HepG2 (cell line): ENCODE data around the gene PC. TPM values are rescaled to one million over a fixed set of nuclear protein-coding genes. Genes with fewer than 3 reads are reported as not detected.

Source experiments
- ATAC-seq: fragments of 200-7000 bp; cut with Tn5 transposase; 3 replicates; pipeline ENCODE4 v1.9.1; 2020; ENCODE audit warnings: mild to moderate bottlenecking, moderate library complexity
- BruUV-seq: library from RNA; stranded (reverse); fragments of 400-500 nt; replicated peaks from 2 replicates; lab custom pipeline; 2021; lab: Mats Ljungman, UMichigan
- CTCF ChIA-PET: fragments of 300-600 bp; formaldehyde crosslinking; extraction: SDS; loops from one replicate; lab custom pipeline; 2021; ENCODE audit warnings: low total read pairs, inconsistent platforms, low intra/inter-chr PET ratio; lab: Yijun Ruan, JAX
- POLR2A ChIA-PET: fragments of 350-600 bp; sonication (Branson Sonifier 250); formaldehyde crosslinking; loops from one replicate; lab custom pipeline; 2020; ENCODE audit warnings: antibody characterized with exemption, inconsistent platforms; lab: Yijun Ruan, JAX
- DNase-seq: peaks from one replicate; pipeline ENCODE4 v3.0.0-alpha.2; 2015; ENCODE audit warnings: low spot score
- FAIRE-seq: peaks from 3 replicates; lab custom pipeline; 2011; peaks lifted over from hg19 to GRCh38; lab: Jason Lieb, UNC
- H2AFZ ChIP-seq: one replicate; pipeline ENCODE4 v1.6.1; 2011; ENCODE audit warnings: low read length, inconsistent platforms
- H3K27ac ChIP-seq: fragments of 300-600 bp; 3 replicates; pipeline ENCODE4 v1.8.0; 2011; ENCODE audit warnings: mixed run types, mild to moderate bottlenecking, mixed read lengths, low read length, inconsistent platforms; ENCODE audit not compliant: insufficient read depth; ENCODE audit errors: extremely low read length
- H3K27me3 ChIP-seq, 2 experiments: fragments of 200-600 bp in 1 of 2; 2 replicates in 1 of 2; 3 replicates in 1 of 2; pipeline versions ENCODE4 v1.6.0 to v1.8.0; 2011; ENCODE audit warnings: low read length in 2 of 2, mild to moderate bottlenecking in 2 of 2, moderate library complexity in 2 of 2, inconsistent platforms in 1 of 2; ENCODE audit not compliant: insufficient read depth in 2 of 2, control insufficient read depth in 1 of 2
- H3K36me3 ChIP-seq, 2 experiments: fragments of 200-600 bp in 1 of 2; replicated peaks in 1 of 2; 2 replicates in 1 of 2; 3 replicates in 1 of 2; pipeline versions ENCODE4 v1.5.1 to v1.8.0; 2011; ENCODE audit warnings: low read length in 2 of 2, inconsistent platforms in 1 of 2; ENCODE audit not compliant: insufficient read depth in 2 of 2, control insufficient read depth in 1 of 2
- H3K4me1 ChIP-seq: 2 replicates; pipeline ENCODE4 v1.5.1; 2012; ENCODE audit warnings: low read length, inconsistent platforms; ENCODE audit not compliant: insufficient read depth
- H3K4me2 ChIP-seq: 2 replicates; pipeline ENCODE4 v1.6.0; 2011; ENCODE audit warnings: low read depth, low read length, inconsistent platforms
- H3K4me3 ChIP-seq, 3 experiments: fragments of 200-600 bp in 1 of 3; sonication (generic), shearing (Covaris generic) in 1 of 3; replicated peaks in 1 of 3; 2 replicates each; pipeline ENCODE4 v1.5.1; 2011 to 2016; ENCODE audit warnings: low read length in 3 of 3, inconsistent platforms in 2 of 3, low read depth in 2 of 3, mild to moderate bottlenecking in 2 of 3, control low read depth in 1 of 3, mixed read lengths in 1 of 3; ENCODE audit not compliant: insufficient read depth in 1 of 3
- H3K79me2 ChIP-seq: one replicate; pipeline ENCODE4 v1.6.1; 2011; ENCODE audit warnings: low read length, inconsistent platforms; ENCODE audit not compliant: insufficient read depth
- H3K9ac ChIP-seq: 2 replicates; pipeline ENCODE4 v1.6.0; 2011; ENCODE audit warnings: mild to moderate bottlenecking, low read depth, low read length, inconsistent platforms; ENCODE audit not compliant: insufficient read depth
- H3K9me3 ChIP-seq: 2 replicates; pipeline ENCODE4 v1.5.1; 2012; ENCODE audit warnings: mild to moderate bottlenecking, low read length
- H4K20me1 ChIP-seq: 2 replicates; pipeline ENCODE4 v1.6.0; 2011; ENCODE audit warnings: inconsistent platforms, mild to moderate bottlenecking, low read length, moderate library complexity; ENCODE audit not compliant: insufficient read depth
- DNMT1 ChIP-seq: sonication (generic); formaldehyde crosslinking; IDR thresholded peaks from 2 replicates; pipeline ENCODE4 v1.5.1; 2020; ENCODE audit warnings: mild to moderate bottlenecking, missing genetic modification reagents
- GABPB1 ChIP-seq: IDR thresholded peaks from 2 replicates; pipeline ENCODE4 v1.6.1; 2016; ENCODE audit warnings: mild to moderate bottlenecking, missing genetic modification reagents, moderate library complexity, missing compliant biosample characterization
- GATAD2A ChIP-seq: IDR thresholded peaks from 2 replicates; pipeline ENCODE4 v1.6.1; 2016
- MAX ChIP-seq: IDR thresholded peaks from 2 replicates; pipeline ENCODE4 v1.6.1; 2012; ENCODE audit warnings: inconsistent platforms
- MXI1 ChIP-seq: IDR thresholded peaks from 3 replicates; pipeline ENCODE4 v1.6.1; 2012; ENCODE audit warnings: low read depth, low read length, inconsistent platforms, borderline replicate concordance
- RAD21 ChIP-seq: fragments of 450-650 bp; formaldehyde crosslinking; IDR thresholded peaks from 2 replicates; pipeline ENCODE4 v1.5.0; 2020; ENCODE audit warnings: mild to moderate bottlenecking
- SALL2 ChIP-seq: sonication (generic); formaldehyde crosslinking; IDR thresholded peaks from 2 replicates; pipeline ENCODE4 v1.8.1; 2023; ENCODE audit warnings: mild to moderate bottlenecking, missing genetic modification reagents, inconsistent platforms
- SMC3 ChIP-seq: IDR thresholded peaks from 2 replicates; pipeline ENCODE4 v1.6.1; 2011; ENCODE audit warnings: low read length, improper control_type of control experiment
- SYNCRIP ChIP-seq: fragments of 200-400 bp; formaldehyde crosslinking; IDR thresholded peaks from 2 replicates; pipeline ENCODE4 v1.6.1; 2018; ENCODE audit warnings: mild to moderate bottlenecking, low read depth, low read length; ENCODE audit not compliant: insufficient read depth
- TEAD3 ChIP-seq: optimal IDR thresholded peaks from 2 replicates; pipeline ENCODE3; 2016; ENCODE audit warnings: borderline replicate concordance
- XRCC5 ChIP-seq: fragments of 200-400 bp; formaldehyde crosslinking; optimal IDR thresholded peaks from 2 replicates; pipeline ENCODE3; 2017; ENCODE audit warnings: mild to moderate bottlenecking, low read length
- ZBTB33 ChIP-seq: sonication (generic); formaldehyde crosslinking; IDR thresholded peaks from 2 replicates; pipeline ENCODE4 v1.4.0; 2020; ENCODE audit warnings: missing genetic modification reagents
- WGBS: methylation state at CpG from one replicate; pipeline ENCODE4 v1.1.6; 2017; ENCODE audit warnings: low lambda C conversion rate; 5-methylcytosine and 5-hydroxymethylcytosine counted together
- in situ Hi-C: cut with HindIII; loops from 2 replicates; pipeline ENCODE4 v1.10.0; 2017; ENCODE audit warnings: low pct_unique_long_range_greater_than_20kb; ENCODE audit not compliant: extremely low pct_ligation_motif_present
- intact Hi-C: fragments of 100-400 bp; cut with micrococcal nuclease; formaldehyde crosslinking; loops from one replicate; pipeline ENCODE4 v1.10.0; 2022; ENCODE audit not compliant: unreplicated experiment
- polyA plus RNA-seq, 8 experiments: library from polyadenylated mRNA; depleted of rRNA in 3 of 8; stranded (reverse) in 7 of 8; unstranded in 1 of 8; fragments of >200 nt; fragmentation: Illumina TruSeq in 4 of 8; extraction: Trizol in 4 of 8; gene quantifications; 2 replicates each; pipeline versions ENCODE4 v1.2.1 to v1.2.3, GENCODE V29; 2011 to 2016; ENCODE audit warnings: low read depth in 4 of 8, missing spikeins in 1 of 8, mixed read lengths in 1 of 8; ENCODE audit not compliant: insufficient read depth in 1 of 8
- total RNA-seq, 5 experiments: library from RNA; depleted of rRNA; stranded (reverse); fragments of >200 nt; fragmentation: Illumina TruSeq; extraction: Trizol; gene quantifications; 2 replicates each; pipeline ENCODE4 v1.2.3, GENCODE V29; 2016; ENCODE audit warnings: low read depth in 1 of 5
- TF ChIP-seq, protein P1 (sequence below): sonication (generic); formaldehyde crosslinking; IDR thresholded peaks from 2 replicates; pipeline ENCODE4 v1.9.0; 2022; ENCODE audit warnings: missing genetic modification reagents, mild to moderate bottlenecking, borderline replicate concordance
- TF ChIP-seq, protein P2 (sequence below): sonication (generic); formaldehyde crosslinking; IDR thresholded peaks from 2 replicates; pipeline ENCODE4 v1.5.1; 2020; ENCODE audit warnings: mild to moderate bottlenecking, missing genetic modification reagents, moderate library complexity

PC gene
- total and polyA plus RNA-seq, 2 of the 13 experiments (the other 11 are each of a cell fraction or from before 2014, with no cell fraction given): 29.0 to 39.0 TPM

GRCh38 chr11:66883016-66883965, 74.9 kb downstream of the PC start:
- H3K9ac ChIP-seq: no peak overlapping the region
- H3K4me2 ChIP-seq: no peak overlapping the region
- ChIA-PET CTCF (interaction anchor here (1.2 kb wide), 1 partner anchor 93 kb away, joined by 5 read pairs; no protein-coding TSS in a partner anchor), POLR2A (interaction anchor here (3.6 kb wide), 1 partner anchor 19 kb away, joined by 12 read pairs; no protein-coding TSS in a partner anchor)
- FAIRE-seq (peak; percentile 54), DNase-seq (peak; percentile 45), ATAC-seq (peak; percentile 76)
- no TSS peak for BruUV-seq
- H3K79me2 ChIP-seq: peaks cover 29% of the 10 kb centered on the region
- WGBS: 89% methylated on average over 27 of the region's 29 CpGs
- intact Hi-C loops: no loop called here
- H3K9me3 ChIP-seq: no peaks in the 10 kb centered on the region
- H3K36me3 ChIP-seq: peaks cover 3 to 19% of the 10 kb centered on the region in 2 experiments; a peak in 3 of 5 replicates
- H2AFZ ChIP-seq: no peak overlapping the region
- H3K4me3 ChIP-seq: no peak overlapping the region
- peaks cover 29% of the 10 kb centered on the region for H3K4me1 ChIP-seq
- H4K20me1 ChIP-seq: peaks cover 23% of the 10 kb centered on the region; the same call in 1 of the 2 replicates
- in situ Hi-C loops: no loop called here
- H3K27me3 ChIP-seq: no peaks in the 10 kb centered on the region
- no peak overlapping the region for H3K27ac ChIP-seq
- TF ChIP-seq, protein P1, sequence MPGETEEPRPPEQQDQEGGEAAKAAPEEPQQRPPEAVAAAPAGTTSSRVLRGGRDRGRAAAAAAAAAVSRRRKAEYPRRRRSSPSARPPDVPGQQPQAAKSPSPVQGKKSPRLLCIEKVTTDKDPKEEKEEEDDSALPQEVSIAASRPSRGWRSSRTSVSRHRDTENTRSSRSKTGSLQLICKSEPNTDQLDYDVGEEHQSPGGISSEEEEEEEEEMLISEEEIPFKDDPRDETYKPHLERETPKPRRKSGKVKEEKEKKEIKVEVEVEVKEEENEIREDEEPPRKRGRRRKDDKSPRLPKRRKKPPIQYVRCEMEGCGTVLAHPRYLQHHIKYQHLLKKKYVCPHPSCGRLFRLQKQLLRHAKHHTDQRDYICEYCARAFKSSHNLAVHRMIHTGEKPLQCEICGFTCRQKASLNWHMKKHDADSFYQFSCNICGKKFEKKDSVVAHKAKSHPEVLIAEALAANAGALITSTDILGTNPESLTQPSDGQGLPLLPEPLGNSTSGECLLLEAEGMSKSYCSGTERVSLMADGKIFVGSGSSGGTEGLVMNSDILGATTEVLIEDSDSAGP (CRISPR knock-in tag): peak; percentile 19; the same call in 1 of the 2 replicates
- TF ChIP-seq RAD21 (CRISPR knock-in tag) (peak; percentile 67), SALL2 (CRISPR knock-in tag) (no peak), GATAD2A (CRISPR knock-in tag) (0 out of 2 replicates have a peak, but pooled peaks have one; percentile 13), XRCC5 (peak; percentile 48), TEAD3 (peak; percentile 16), SYNCRIP (no peak), DNMT1 (no peak), ZBTB33 (CRISPR knock-in tag) (peak; percentile 17; the same call in 1 of the 2 replicates), GABPB1 (peak; percentile 22; the same call in 1 of the 2 replicates), MXI1 (peak; percentile 18; the same call in 1 of the 3 replicates), MAX (0 out of 2 replicates have a peak, but pooled peaks have one; percentile 22), SMC3 (peak; percentile 13; the same call in 1 of the 2 replicates)
- TF ChIP-seq, protein P2, sequence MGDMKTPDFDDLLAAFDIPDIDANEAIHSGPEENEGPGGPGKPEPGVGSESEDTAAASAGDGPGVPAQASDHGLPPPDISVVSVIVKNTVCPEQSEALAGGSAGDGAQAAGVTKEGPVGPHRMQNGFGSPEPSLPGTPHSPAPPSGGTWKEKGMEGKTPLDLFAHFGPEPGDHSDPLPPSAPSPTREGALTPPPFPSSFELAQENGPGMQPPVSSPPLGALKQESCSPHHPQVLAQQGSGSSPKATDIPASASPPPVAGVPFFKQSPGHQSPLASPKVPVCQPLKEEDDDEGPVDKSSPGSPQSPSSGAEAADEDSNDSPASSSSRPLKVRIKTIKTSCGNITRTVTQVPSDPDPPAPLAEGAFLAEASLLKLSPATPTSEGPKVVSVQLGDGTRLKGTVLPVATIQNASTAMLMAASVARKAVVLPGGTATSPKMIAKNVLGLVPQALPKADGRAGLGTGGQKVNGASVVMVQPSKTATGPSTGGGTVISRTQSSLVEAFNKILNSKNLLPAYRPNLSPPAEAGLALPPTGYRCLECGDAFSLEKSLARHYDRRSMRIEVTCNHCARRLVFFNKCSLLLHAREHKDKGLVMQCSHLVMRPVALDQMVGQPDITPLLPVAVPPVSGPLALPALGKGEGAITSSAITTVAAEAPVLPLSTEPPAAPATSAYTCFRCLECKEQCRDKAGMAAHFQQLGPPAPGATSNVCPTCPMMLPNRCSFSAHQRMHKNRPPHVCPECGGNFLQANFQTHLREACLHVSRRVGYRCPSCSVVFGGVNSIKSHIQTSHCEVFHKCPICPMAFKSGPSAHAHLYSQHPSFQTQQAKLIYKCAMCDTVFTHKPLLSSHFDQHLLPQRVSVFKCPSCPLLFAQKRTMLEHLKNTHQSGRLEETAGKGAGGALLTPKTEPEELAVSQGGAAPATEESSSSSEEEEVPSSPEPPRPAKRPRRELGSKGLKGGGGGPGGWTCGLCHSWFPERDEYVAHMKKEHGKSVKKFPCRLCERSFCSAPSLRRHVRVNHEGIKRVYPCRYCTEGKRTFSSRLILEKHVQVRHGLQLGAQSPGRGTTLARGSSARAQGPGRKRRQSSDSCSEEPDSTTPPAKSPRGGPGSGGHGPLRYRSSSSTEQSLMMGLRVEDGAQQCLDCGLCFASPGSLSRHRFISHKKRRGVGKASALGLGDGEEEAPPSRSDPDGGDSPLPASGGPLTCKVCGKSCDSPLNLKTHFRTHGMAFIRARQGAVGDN (CRISPR knock-in tag): peak; percentile 49
